SK-N-SH (cell line): ENCODE results near the gene HAT1.

ENCODE experiments used
- EP300 ChIP-seq, 2 experiments: IDR thresholded peaks; 2 replicates each; pipeline versions ENCODE4 v1.4.0 to v1.6.1; 2012; ENCODE audit warnings: borderline replicate concordance in 1 of 2, low read depth in 1 of 2, low read length in 1 of 2
- RFX5 ChIP-seq: IDR thresholded peaks from 2 replicates; pipeline ENCODE4 v1.6.1; 2012; ENCODE audit warnings: mild to moderate bottlenecking, improper control_type of control experiment, low read length

DNA sequence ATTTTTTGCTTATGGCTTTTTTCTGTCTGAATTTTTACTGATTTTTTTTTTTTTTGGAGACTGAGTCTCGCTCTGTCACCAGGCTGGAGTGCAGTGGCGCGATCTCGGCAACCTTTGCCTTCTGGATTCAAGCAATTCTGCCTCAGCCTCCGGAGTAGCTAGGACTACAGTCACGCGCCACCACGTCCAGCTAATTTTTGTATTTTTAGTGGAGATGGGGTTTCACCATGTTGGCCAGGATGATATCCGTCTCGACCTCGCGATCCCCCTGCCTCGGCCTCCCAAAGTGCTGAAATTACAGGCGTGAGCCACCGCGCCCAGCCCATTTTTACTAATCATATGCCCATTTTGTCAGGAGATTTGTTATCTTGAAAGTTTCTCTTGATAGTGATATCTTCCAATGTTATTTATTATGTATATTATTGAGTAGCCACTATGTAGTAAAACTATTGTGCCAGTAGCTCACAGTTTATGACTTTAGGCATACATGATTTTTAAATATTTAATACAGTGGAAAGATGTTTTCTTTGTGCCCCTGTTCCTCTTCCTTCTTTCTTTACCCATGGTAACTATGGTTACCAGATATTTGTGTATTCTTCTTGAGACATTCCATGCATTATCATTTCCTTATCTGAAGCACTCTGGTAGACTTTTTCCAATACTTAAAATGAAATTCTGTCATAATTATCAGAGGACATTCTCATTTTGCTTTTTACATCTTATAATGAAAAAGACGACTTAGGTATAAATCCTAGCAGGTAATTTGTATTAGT lies 2.1 kb downstream of the HAT1 start:
- no peak for TF ChIP-seq EP300 (IDR thresholded peaks at IDR 0.05; ENCODE audit: borderline replicate concordance in 1 of 2, low read depth in 1 of 2, low read length in 1 of 2)
- no peak for TF ChIP-seq RFX5
